ENCODE data around the gene NUBPL.

The NUBPL gene

DNA sequence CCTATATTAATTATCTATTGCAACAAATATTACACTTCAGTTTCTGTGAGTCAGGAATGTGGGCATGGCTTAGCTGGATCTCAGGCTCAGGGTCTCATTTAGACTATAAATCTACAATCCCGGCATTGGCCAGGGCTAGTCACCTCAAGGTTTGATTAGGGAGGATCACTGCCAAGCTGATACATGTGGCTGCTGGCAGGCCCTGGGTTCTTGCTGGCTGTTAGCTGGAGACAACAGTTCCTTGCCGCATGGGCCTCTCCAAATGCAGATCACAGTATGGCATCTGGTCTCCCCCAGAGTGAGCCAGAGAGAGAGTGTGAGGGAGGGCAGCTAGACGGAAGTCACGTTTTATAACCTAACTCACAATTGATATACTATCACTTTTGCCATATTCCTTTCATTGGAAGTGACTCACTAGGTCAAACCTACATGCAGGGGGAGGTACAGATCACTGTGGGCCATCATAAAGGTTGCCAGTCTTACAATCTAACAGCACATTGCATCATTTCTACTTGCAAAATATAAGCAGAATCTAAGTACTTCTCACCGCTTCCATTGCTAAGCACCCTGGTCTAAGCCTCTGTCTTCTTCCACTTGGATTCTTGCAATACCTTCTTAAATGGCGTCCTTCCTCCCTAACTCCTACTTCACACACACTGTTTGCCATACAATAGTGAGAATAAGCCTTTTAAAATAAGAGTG is 341.9 kb downstream of the NUBPL start:
- Mint-ChIP-seq H3K4me1 (ENCODE audit: low read depth) (no peaks in the 10 kb centered on the region), H3K27ac (no peak overlapping the region), H3K4me3 (no peak overlapping the region), H3K9me3 (no peaks in the 10 kb centered on the region), H3K27me3 (ENCODE audit: low read depth) (peaks cover 5% of the 10 kb centered on the region), H3K36me3 (ENCODE audit: low read depth) (no peaks in the 10 kb centered on the region)
- no peak for DNase-seq (ENCODE audit: low spot score)

DNA sequence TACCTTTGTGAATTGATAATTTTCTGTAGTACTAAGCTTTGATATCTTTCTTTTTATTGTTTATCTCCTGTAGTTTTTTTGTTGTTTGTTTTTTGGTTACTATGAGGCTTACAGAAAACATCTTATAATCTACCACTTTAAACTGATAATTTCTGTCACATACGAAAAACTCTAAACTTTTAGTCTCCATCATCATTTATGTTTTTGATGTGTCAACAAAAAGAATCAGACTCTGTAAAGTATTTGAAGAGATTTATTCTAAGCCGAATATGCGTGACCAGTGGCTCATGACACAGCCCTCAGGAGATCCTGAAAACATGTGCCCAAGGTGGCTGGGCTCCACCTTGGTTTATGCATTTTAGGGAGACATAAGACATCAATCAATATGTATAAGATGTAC is 348.8 kb downstream of the NUBPL start:
- Mint-ChIP-seq H3K9me3 (peaks cover 27% of the 10 kb centered on the region), H3K36me3 (ENCODE audit: low read depth) (no peaks in the 10 kb centered on the region), H3K27me3 (ENCODE audit: low read depth) (peaks cover 5% of the 10 kb centered on the region), H3K4me1 (ENCODE audit: low read depth) (no peaks in the 10 kb centered on the region), H3K4me3 (no peak overlapping the region), H3K27ac (no peak overlapping the region)
- no peak for DNase-seq (ENCODE audit: low spot score)
